ENCODE results near the gene PDIA5.

GRCh38 chr3:123071581-123071980, 4.8 kb downstream of the PDIA5 start:
- TF ChIP-seq ZNF274 (IDR thresholded peaks at IDR 0.05; ENCODE audit: low read depth, low read length) (no peak), YY1 (IDR thresholded peaks at IDR 0.05; ENCODE audit: insufficient read depth, insufficient read length) (no peak)
